NCI-H460 (cell line): Measurements from ENCODE around the gene ZC3H7B. TPM values are rescaled to one million over a fixed set of nuclear protein-coding genes. Genes with fewer than 3 reads are reported as not detected.

ENCODE experiments used
- DNase-seq: peaks from one replicate; pipeline ENCODE4 v3.0.0-alpha.2; 2016; ENCODE audit warnings: low read depth; ENCODE audit errors: extremely low read depth
- total RNA-seq: library from RNA; depleted of rRNA; stranded (reverse); fragments of >200 nt; shearing (Covaris generic); gene quantifications from 2 replicates; pipeline ENCODE4 v1.2.3, GENCODE V29; 2014

Gene ZC3H7B
- total RNA-seq, 1 experiment from 2014 or later, result 23.7 TPM

DNA sequence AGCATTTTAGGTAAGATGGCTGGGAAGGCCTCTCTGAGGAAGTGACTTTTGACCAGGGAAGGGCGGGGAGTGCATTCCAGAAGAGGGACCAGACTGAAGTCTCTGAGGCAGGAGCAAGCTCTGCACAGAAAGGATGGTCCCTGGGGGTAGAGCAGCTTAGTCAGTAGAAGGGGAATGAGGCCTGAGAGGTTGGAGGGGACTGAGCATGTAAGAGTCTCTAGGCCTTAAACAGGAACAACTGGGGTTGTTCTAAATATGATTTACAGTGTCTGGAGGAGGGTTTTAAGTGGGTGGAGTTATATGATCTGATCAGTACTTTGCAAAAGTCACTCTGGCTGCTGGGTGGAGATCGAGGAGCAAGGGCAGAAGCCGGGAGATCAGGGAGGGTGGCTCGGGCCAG lies 48.8 kb downstream of the ZC3H7B start:
- no peak for DNase-seq

DNA sequence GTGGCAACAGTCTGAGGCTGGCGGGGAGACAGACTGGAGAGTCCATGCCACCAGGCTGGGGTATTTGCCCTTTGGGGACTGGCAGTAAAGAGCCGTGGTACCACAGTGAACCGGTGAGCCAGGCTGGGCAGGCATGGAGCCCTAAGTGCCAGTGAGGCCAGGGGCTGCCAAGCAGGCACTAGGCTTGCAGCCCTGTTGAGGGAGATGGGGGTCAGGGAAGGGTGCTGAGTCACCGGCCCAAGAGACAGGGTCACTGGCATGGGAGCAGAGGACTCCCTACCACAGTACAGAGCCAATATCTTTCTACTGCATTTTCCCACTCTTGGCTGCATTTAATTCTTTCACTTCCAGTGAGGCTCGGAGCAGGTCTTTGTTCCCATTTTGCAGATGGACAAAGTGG lies 49.7 kb downstream of the ZC3H7B start:
- DNase-seq, result no peak

DNA sequence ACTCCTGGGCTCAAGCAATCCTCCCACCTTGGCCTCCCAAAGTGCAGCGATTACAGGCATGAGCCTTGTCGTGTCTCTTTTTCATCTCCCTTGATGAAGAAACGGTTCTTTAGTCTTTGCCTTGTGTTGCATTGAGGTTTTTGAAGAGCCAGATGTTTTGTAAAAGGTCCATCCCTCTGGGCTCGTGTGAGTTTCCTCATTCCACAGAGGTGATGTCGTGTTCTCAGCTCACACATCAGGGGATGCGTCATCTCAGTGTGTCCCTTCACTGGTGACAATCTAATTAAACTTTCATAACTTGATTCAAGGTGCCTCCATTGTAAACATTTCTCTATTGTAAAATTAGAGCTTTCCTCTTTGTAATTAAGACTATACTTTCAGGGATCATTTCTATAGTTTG lies 50.7 kb downstream of the ZC3H7B start:
- no peak for DNase-seq

DNA sequence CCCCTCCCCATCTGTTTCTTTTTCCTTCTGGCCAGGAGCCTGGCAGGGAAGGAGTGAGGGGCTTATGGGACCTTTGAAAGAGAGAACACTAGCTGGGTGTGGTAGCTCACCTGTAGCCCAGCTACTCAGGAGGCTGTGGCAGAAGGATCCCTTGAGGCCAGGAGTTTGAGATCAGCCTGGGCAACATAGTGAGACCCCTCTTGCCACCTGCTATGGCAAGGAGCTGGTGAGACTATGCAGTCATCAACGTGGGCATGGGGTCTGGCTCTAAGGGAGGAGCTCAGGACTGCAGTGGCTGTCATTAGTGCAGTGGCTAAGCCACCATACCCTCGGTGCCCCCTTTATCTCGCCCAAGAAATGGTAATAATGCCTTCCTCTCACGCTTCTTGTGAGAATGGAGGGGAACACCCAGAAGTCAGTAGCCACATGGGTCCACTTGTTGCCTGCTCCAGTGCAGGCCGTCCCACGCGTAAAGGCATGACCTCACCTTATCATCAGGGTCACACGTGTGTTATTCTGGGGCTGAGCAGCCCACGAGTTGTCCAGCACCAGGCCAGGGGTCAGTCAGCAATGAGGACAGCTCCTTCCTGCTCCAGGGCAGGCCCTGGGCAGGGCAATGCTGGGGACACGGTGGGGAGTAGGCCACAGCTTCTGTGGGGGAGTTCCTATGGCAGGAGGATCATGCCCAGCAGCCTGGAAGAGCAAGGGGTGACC lies 52.7 kb downstream of the ZC3H7B start:
- no peak for DNase-seq

DNA sequence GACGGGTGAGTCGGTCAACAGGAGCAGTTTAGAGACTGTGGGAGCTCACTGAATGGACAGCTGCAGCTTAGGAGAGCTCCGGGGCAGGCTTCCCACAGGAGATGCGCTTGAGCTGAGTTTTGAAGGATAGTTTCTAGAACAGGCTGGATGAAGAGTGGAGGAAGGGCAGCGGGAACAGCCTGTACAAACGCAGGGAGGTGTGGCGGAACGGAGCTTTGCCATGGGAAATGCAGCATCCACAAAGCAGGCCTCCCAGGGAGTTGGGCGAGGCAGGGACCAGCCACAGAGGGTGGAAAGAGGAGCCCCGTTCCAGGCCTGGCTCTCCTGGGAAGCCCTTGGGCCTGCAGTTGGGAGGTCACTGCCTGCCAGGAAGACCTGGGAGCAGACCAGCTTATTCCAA lies 53.7 kb downstream of the ZC3H7B start:
- no peak for DNase-seq

DNA sequence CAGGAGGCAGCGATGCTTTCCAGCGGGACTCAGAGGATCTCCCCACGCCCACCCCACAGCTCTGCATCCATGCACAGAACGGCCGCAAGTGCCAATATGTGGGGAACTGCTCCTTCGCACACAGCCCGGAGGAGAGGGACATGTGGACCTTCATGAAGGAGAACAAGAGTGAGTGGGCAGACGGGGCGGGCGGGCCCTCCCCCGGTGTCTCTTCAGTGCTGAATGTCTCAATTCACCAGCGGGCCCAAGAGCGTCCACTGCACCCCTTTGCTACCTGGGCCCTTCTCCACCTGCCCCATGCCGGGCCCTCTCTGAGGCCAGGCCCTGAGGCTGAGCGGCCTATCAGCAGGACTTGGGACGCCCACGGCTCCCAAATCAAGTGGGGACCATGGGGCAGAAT lies 54.6 kb downstream of the ZC3H7B start:
- no peak for DNase-seq

DNA sequence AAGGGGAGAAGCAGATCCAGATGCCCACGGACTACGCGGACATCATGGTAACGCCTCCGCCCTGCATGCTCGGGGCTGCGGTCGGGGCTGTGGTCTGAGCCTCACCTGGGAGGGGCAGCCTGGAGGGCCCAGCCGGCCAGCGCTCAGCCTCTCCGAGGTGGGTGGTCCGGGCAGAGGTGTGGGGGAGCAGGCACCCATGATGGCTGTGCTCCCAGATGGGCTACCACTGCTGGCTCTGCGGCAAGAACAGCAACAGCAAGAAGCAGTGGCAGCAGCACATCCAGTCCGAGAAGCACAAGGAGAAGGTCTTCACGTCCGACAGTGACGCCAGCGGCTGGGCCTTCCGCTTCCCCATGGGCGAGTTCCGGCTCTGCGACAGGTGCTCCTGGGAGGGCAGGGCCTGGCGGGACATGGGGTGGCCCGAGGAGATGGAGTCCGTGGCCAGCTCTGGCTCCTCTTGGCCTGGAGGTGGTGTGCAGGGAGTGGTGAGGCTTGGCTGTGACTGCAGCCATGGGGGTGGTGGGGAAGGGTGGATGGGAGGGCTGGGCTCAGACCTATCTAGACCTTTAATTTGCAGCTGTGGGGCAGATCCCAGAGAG lies 55.2 kb downstream of the ZC3H7B start:
- no peak for DNase-seq

DNA sequence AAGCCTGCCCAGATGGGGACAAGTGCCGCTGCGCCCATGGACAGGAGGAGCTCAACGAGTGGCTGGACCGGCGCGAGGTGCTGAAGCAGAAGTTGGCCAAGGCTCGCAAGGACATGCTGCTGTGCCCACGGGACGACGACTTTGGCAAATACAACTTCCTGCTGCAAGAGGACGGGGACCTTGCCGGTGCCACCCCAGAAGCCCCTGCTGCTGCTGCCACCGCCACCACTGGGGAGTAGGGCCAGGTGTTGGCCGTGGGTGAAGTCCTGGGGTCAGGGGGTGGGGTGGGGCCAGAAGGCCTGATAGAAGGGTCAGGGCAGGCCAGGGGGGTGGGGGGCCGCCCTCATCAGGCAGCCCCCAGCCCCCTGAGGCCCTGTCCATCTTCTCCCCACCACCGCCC lies 55.9 kb downstream of the ZC3H7B start:
- DNase-seq, result no peak

DNA sequence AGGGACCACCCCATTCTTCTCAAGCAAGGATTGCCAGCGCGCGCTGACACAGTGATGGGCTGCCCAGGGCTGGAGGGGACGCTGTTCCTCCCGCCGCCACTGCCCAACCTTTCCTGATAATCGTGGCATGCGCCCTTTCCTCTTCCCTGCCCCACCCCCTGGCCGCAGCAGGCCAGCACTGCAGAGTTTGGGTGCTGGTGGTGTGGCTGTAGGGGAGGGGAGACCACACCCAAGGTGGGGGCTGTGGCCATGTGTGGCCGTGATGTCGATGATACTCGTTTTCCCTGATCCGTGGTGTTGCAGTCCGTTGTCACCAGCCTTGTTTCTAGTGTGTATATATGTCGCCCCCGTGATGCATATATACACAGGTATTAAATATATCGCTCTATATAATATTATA lies 57.6 kb downstream of the ZC3H7B start:
- no peak for DNase-seq

DNA sequence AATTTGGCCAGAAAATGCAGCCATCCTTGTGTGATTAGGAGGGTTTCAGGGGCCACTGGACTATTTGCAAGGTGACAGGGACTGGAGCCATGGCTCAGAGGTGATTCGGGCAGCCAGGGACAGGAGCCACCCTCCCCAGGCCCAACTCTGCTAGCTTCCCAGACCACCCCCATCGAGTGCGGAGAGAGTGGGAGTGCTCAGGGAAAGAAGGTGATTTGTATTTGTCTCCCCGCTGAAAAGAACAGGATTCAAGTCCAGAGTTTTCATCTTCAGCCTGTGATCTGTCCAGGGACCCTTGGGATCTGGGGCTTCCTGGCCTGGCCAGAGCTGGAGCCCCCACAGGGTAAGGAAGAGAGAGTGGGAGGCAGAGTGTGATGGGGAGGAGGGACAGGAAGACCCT lies 58.1 kb downstream of the ZC3H7B start:
- DNase-seq, result no peak

DNA sequence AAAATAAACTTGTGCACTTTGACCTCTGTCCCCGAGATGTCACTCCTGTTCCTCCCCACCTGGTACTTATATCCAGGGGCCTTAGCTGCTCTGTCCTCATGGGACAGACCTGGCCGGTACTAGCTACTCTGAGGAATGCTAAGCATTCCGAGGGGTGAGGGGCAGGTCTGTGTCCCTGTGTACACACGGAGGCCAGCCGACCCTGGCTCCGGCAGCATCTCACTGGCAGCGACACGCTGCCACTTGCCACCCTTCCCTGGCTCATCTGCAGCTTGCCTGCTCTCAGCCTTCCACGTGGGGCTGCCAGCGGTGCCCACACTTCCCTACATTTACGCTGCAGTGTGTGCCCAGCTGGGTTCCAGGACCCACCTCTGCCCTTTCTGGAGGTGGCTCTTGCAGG lies 58.8 kb downstream of the ZC3H7B start:
- no peak for DNase-seq

DNA sequence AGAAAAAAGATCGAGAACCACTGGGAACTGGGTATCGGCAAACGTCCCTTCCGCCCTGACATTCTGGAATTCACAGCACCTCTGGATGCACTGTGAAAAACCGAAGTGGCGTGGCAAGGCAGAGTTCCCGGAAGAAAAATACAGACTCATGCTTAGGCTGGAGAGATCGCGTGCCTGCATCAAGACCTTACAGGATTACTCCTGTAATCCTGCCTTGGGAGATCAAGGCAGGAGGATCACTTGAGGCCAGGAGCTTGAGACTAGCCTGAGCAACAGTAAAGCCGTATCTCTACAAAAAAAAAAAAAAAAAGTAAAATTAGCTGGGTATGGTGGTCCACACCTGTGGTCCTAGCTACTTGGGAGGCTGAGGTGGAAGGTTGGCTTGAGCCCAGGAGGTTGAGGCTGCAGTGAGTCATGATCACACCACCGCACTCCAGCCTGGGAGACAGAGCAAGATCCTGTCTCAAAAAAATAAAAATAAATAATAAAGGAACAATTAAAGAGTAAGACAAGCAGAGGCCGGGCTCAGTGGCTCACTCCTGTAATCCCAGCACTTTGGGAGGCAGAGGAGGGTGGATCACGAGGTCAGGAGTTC lies 60.5 kb downstream of the ZC3H7B start:
- no peak for DNase-seq

DNA sequence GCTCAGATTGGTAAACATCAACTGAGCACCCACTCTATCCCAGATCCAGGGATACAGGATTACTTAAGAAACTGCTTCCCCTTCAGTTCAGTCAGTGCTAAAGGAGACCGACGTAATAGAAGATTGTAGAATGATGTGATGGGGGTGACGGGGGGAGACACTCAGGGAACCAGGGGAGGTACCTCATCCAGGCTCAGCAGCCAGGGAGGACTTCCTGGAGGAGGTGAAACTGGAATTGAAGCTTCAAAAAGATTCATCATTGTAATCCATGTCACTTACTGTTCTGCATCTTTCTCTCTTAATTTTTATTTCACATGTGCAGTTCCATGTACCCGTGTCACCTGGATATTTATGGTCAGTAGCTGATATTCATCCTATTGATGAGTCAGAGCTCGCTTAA lies 61.3 kb downstream of the ZC3H7B start:
- DNase-seq, result no peak

DNA sequence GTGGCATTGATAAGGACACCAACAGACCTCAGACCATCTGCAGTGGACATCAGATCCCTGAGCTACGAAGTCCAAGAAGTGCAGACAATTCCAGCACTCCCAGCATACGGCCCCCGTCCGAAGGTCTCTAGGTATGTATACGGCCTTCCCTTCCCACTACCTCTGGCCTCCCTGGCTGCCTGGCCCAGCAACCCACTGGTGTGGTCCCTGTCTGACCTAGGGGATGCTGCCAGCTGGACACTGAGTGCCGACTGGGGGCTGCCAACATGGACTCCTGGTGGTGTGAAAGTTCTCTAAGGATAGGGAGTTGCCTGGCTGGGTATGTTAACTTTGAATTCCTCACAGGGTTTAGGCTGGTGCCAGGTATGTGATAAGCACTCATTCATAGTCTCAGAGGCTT lies 62.9 kb downstream of the ZC3H7B start:
- no peak for DNase-seq

DNA sequence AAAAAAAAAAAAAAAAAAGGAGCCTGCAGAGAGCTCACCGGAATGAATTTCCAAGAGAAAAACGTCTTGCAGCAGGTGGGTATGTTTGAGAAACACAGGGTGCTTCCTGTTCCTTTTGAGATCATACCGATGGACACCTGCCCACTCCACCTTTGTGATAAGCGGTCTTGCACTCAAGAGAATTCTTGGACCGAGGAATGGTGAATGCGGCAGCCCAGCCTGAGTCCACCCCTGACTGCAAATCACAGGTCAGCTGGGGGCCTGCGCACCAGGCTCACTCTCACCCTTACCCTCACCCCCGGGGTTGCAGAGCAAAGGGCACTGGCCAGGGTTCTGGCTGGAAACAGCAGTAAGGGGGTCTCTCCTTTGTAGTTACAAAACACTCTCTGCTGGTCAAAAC lies 63.6 kb downstream of the ZC3H7B start:
- no peak for DNase-seq

DNA sequence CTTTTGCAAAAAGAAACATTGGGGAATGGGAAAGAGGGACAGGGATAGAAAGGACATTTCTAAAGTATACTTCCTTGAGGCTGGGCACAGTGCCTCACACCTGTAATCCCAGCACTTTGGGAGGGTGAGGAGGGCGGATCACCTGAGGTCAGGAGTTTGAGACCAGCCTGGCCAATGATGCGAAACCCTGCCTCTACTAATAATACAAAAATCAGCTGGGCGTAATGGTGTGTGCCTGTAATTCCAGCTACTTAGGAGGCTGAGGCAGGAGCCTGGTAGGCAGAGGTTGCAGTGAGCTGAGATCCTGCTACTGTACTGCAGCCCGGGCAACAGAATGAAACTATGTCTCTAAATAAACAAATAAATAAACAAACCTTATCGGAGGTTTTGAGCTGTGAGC lies 64.1 kb downstream of the ZC3H7B start:
- no peak for DNase-seq

DNA sequence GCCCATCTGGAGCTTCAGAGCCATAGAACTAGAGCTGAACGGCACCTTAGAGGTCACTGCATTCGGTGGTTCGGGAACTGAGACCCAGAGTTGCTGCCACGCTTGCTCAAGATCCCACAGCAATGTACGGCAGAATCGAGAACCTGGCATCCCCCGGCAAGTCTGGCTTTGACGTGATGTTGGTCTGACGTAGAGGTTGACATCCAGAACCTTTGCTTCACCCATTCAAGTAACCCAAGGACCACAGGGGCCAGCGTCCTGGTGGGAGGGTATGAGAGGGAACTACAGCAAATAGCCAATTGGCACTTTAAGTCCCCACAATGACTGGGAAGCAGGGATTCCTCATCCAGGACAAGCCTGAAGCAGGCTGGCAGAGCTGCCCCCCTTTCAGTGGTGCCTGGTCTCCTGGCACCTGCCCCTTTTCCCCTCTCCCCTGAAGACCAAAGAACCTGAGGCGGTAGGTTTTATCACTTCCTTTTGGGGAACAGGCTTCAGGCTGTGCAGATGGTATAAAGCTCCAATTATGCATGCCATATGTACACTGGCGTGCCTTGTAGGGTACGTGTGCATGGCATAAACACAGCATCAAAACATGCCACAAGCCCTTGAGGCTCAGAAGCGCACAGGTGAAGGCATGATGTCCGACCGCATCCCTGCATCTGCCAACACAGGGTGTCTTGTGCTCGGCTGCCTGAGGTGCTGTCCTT lies 65.2 kb downstream of the ZC3H7B start:
- DNase-seq, result no peak

DNA sequence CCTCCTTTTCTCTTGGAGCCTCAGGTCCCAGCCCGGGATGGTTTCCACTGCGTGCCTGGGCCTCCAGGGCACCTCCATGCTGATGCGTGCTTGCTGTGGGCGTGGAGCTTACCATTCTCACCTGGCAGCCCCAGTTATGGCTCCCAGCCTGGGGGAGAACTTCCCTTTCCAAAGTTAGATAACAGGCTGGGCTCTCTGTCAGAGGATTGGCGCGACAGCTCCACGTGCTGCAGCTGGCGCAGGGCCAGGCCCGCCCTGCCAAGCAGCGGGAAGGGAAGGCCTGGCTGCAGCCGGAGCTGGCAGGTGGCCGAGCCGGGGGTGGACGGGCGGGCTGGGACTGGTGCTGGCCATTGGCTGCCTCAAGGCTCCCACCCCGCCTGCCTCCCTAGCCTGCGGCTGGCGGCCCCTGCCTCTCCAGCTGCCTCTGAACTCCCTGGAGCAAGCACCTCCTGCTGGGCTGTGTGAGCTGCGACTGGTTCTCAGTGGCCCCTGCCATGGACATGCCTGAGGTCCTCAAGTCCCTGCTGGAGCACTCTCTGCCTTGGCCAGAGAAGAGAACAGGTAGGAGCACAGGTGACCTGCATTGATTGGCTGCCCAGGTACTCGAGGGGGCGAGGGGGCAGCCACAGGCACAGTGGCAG lies 65.8 kb downstream of the ZC3H7B start:
- DNase-seq, result peak; percentile 28

DNA sequence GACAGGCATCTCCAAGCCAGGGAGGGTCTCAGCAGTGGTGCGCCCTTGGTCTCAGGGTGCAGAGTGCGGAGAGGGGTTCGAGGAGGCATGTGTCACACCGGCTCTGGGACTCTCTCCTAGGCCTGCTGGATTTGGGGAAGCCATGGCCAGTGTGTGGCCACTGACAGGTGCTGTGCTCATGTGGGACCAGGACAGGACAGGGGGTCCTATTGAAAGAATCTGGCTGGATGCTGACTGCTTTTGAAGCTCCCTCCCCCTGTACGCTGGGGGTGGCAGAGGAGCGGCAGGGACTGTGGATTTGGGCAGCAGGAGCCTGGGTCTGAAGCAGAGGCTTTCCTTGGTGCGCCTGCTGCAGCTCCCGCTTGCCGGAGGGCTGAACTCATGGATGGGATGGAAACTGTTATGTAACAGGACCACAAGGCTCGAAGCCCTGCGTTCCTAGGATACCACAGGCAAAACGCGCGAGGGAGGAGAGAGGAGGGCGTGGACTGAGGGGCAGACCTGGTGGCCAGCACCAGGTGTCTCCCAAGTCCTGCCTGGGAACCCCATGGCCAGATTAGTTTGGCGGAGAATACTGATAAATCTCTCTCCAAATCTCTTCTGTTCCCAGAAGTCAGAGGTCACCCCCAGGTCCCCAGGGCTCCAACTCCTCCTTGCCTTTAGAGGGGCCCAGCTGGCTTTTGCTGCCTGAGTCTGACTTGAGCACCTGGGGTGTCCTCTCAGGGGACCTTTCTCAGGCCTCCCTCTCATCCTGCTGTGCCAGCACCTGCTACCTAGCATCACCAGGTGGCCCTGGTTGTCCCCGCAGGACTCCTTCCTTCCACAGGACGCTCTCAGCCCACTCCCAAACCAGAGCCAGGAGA lies 66.6 kb downstream of the ZC3H7B start:
- no peak for DNase-seq
